HG03575 (cell line): ENCODE data around the gene ACTRT1.

Experiments
- ATAC-seq: cut with Tn5 transposase; IDR thresholded peaks from one replicate; pipeline ENCODE4 v1.9.1; 2021; ENCODE audit not compliant: unreplicated experiment, insufficient number of reproducible peaks, low FRiP score; ENCODE audit errors: extremely low read depth

Gene ACTRT1

GRCh38 chrX:128052303-128052702 lies at the start of gene ACTRT1:
Gene ACTRT1, minus strand, starts transcription at chrX:128052403. Its CDS starts 197 bp downstream, at chrX:128052206.
- no peak for ATAC-seq

GRCh38 chrX:128078545-128078944 lies 26.3 kb upstream of the ACTRT1 start:
- no peak for ATAC-seq

- ATAC-seq: no peak
These were observed 5.2 kb upstream of the ACTRT1 start for GRCh38 chrX:128057421-128057820.

- no peak for ATAC-seq
These were observed 677 bp downstream of the ACTRT1 start for GRCh38 chrX:128051526-128051925.

GRCh38 chrX:128035318-128035717 lies 16.9 kb downstream of the ACTRT1 start:
- ATAC-seq: no peak

GRCh38 chrX:128021566-128021965 lies 30.6 kb downstream of the ACTRT1 start:
- ATAC-seq: no peak

- ATAC-seq: no peak
These were observed 31.5 kb downstream of the ACTRT1 start for GRCh38 chrX:128020701-128021100.

- no peak for ATAC-seq
These were observed 33.0 kb downstream of the ACTRT1 start for GRCh38 chrX:128019218-128019617.

- no peak for ATAC-seq
These were observed 40.2 kb downstream of the ACTRT1 start for GRCh38 chrX:128012015-128012414.

- ATAC-seq: no peak
These were observed 44.3 kb downstream of the ACTRT1 start for GRCh38 chrX:128007882-128008281.
